Immature natural killer cell (primary cell): Measurements from ENCODE around the gene GPR179. TPM values are rescaled to one million over a fixed set of nuclear protein-coding genes. Genes with fewer than 3 reads are reported as not detected.

ENCODE experiments used
- DNase-seq, 3 donors: peaks; one replicate each; pipeline ENCODE4 v3.0.0; 2022; ENCODE audit warnings: mixed read lengths in 1 of 3
- H3K27ac Mint-ChIP-seq, 6 donors: one replicate each; pipeline ENCODE4 v1.8.0; 2020; ENCODE audit warnings: mixed read lengths in 6 of 6, mild to moderate bottlenecking in 5 of 6, inconsistent platforms in 4 of 6, moderate library complexity in 3 of 6
- H3K27me3 Mint-ChIP-seq, 3 donors: one replicate each; pipeline ENCODE4 v1.8.0; 2020 to 2021; ENCODE audit warnings: low read depth in 3 of 3, mild to moderate bottlenecking in 3 of 3, mixed read lengths in 3 of 3, moderate library complexity in 3 of 3, inconsistent platforms in 1 of 3
- H3K36me3 Mint-ChIP-seq, 3 donors: one replicate each; pipeline ENCODE4 v1.8.0; 2020; ENCODE audit warnings: mixed read lengths in 3 of 3, inconsistent platforms in 2 of 3, mild to moderate bottlenecking in 2 of 3
- H3K4me1 Mint-ChIP-seq, 2 donors: one replicate each; pipeline ENCODE4 v1.8.0; 2020; ENCODE audit warnings: inconsistent platforms in 2 of 2, mild to moderate bottlenecking in 2 of 2, mixed read lengths in 2 of 2, moderate library complexity in 1 of 2
- H3K4me3 Mint-ChIP-seq, 5 donors: one replicate each; pipeline ENCODE4 v1.8.0; 2020; ENCODE audit warnings: mild to moderate bottlenecking in 5 of 5, mixed read lengths in 5 of 5, inconsistent platforms in 3 of 5, moderate library complexity in 3 of 5
- H3K9me3 Mint-ChIP-seq, 6 donors: one replicate each; pipeline ENCODE4 v1.8.0; 2020; ENCODE audit warnings: mild to moderate bottlenecking in 6 of 6, mixed read lengths in 6 of 6, inconsistent platforms in 4 of 6, moderate library complexity in 3 of 6
- polyA plus RNA-seq, 3 donors: library from polyadenylated mRNA; unstranded; fragments of 300-500 nt; fragmentation: Illumina TruSeq; gene quantifications; one replicate each; pipeline ENCODE4 v1.2.3, GENCODE V29; 2021

GPR179 gene
- polyA plus RNA-seq, 3 donors from 2014 or later = not detected

GRCh38 chr17:38353668-38354067 lies 9.9 kb upstream of the GPR179 start:
- Mint-ChIP-seq H3K36me3 (no peaks in the 10 kb centered on the region), H3K4me1 (peaks cover 32 to 42% of the 10 kb centered on the region in 2 donors), H3K27ac (no peak overlapping the region), H3K9me3 (no peaks in the 10 kb centered on the region), H3K27me3 (peaks cover 0 to 4% (median 4%) of the 10 kb centered on the region in 3 donors), H3K4me3 (peak overlapping the region; percentile 84 to 87 (median 86))
- no peak for DNase-seq

- peak overlapping the region; percentile 84 to 87 (median 86) for H3K4me3 Mint-ChIP-seq
Measured at GRCh38 chr17:38353086-38353604, 9.4 kb upstream of the GPR179 start.

GRCh38 chr17:38352245-38353085 lies 8.7 kb upstream of the GPR179 start:
- H3K27ac Mint-ChIP-seq = peak overlapping the region; percentile 23 to 84 (median 70)
- H3K27me3 Mint-ChIP-seq = peaks cover 0 to 4% (median 4%) of the 10 kb centered on the region in 3 donors
- no peaks in the 10 kb centered on the region for H3K36me3 Mint-ChIP-seq
- peak overlapping the region; percentile 84 to 87 (median 86) for H3K4me3 Mint-ChIP-seq
- DNase-seq = peak; percentile 5 to 19 (median 12)
- no peaks in the 10 kb centered on the region for H3K9me3 Mint-ChIP-seq
- peaks cover 31 to 42% of the 10 kb centered on the region in 2 donors for H3K4me1 Mint-ChIP-seq

More at GRCh38 chr17:38353086-38353604, 9.4 kb upstream of the GPR179 start:
- DNase-seq = peak in 1 of 3 donors; percentile 5
- peak overlapping the region; percentile 23 to 84 (median 70) for H3K27ac Mint-ChIP-seq
- H3K36me3 Mint-ChIP-seq = no peaks in the 10 kb centered on the region
- peaks cover 0 to 4% (median 4%) of the 10 kb centered on the region in 3 donors for H3K27me3 Mint-ChIP-seq
- H3K4me1 Mint-ChIP-seq = peaks cover 32 to 42% of the 10 kb centered on the region in 2 donors
- H3K9me3 Mint-ChIP-seq = no peaks in the 10 kb centered on the region

DNA sequence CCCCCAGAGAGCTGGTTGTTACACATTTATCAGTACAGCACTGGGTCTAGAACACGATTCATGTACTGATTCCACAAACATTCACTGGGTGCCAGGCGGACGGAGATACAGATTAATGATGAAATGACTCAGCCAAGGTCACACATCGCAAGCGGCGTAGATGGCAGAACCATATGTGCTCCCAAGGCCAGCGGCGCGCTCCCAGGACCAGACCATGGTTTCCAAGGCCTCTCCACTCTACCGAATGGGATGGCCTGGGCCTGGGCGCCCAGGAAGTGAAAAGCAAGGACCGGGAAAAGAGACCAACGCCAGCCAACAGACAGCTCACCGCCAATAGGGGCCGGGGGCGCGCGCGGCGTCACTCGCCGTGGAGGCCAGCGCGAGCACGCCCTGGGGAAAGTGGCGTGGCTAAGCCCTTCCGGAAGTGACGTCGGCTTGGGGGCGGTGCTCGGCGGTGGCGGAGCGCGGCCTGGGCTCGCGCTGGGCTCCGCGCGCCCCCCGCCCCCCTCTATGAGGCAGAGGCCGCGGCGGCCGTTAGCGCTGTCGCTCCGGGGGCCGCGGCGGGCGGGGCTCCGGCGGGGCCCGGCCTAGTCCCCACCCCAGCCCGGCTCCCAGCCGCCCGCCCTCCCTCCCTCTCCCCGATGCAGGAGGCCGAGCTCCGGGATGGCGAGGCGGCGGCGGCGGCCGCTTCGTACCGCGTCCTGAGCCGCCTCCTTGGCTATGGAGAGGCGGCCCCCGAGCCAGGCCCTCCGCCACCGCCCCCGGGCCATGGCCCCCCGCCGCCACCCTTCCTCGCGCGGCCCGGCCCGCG lies 7.9 kb upstream of the GPR179 start, which contains the start of gene SOCS7:
SOCS7 (plus strand) TSS at position 433 of the 811 bp plus-strand sequence; CDS start at position 642, 209 bp downstream.
- peaks cover 0 to 4% (median 4%) of the 10 kb centered on the region in 3 donors for H3K27me3 Mint-ChIP-seq
- H3K4me1 Mint-ChIP-seq = peaks cover 30 to 42% of the 10 kb centered on the region in 2 donors
- peak within 1 kb of the TSS; percentile 86 to 98 (median 95) for H3K4me3 Mint-ChIP-seq

GRCh38 chr17:38350035-38350434 lies 6.3 kb upstream of the GPR179 start:
- Mint-ChIP-seq H3K36me3 (no peaks in the 10 kb centered on the region), H3K4me1 (peaks cover 27 to 35% of the 10 kb centered on the region in 2 donors), H3K4me3 (peak overlapping the region in 4 of 5 donors; percentile 1 to 96 (median 72)), H3K9me3 (no peaks in the 10 kb centered on the region), H3K27me3 (peaks cover 0 to 7% (median 4%) of the 10 kb centered on the region in 3 donors), H3K27ac (peak overlapping the region in 4 of 6 donors; percentile 30 to 81 (median 56))
- no peak for DNase-seq

More for the DNA sequence above, 7.9 kb upstream of the GPR179 start, which contains the start of gene SOCS7:
- peak; percentile 91 to 94 (median 92) for DNase-seq
- H3K9me3 Mint-ChIP-seq = no peaks in the 10 kb centered on the region
- peak within 1 kb of the TSS; percentile 84 to 98 (median 96) for H3K27ac Mint-ChIP-seq
- H3K36me3 Mint-ChIP-seq = no peaks in the 10 kb centered on the region

DNA sequence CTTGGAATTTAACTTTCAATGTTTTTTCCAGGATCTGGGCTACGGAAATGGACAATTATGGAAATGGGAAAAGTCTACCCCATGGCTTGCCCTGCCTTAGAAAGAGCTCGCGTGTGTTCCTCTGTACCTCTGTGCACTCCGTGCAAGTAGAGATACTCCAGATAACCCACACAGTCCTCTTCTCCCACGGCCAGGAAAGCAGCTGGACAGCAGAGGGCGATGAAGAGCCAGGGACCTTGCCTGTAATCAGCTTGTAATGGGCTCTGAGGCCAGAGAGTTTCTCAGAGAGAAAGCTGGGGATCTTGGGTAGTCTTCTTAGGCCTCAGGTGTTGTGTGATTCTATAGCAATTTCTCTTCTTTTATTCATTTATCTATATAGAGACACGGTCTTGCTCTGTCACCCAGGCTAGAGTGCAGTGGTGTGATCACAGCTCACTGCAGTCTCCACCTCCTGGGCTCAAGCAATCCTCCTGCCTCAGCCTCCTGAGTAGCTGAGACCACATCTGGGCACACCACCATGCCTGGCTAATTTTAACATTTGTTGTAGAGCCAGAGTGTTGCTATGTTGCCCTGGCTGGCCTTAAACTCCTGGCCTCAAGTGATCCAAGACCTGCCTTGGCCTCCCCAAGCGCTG lies 5.5 kb upstream of the GPR179 start:
- peak; percentile 69 to 78 (median 70) for DNase-seq
- Mint-ChIP-seq H3K4me1 (peaks cover 21 to 27% of the 10 kb centered on the region in 2 donors), H3K9me3 (no peaks in the 10 kb centered on the region), H3K27me3 (peaks cover 2 to 7% (median 4%) of the 10 kb centered on the region in 3 donors), H3K4me3 (no peak overlapping the region), H3K36me3 (no peaks in the 10 kb centered on the region), H3K27ac (peak overlapping the region in 1 of 6 donors; percentile 30)

DNA sequence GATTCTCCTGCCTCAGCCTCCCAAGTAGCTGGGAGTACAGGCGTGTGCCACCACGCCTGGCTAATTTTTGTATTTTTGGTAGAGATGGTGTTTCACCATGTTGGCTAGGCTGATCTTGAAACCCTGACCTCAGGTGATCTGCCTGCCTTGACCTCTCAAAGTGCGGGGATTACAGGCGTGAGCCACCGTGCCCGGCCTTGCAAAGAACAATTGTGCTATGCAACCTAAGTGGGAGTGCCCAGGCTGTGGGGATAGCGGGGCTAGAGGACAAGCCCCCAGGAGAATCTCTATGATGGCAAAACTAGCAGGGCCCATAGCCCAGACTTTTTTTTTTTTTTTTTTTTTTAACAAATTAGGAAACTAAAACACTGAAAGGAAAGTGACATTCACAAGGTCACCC lies 2.0 kb upstream of the GPR179 start:
- Mint-ChIP-seq H3K4me3 (no peak overlapping the region), H3K9me3 (no peaks in the 10 kb centered on the region), H3K27ac (no peak overlapping the region), H3K36me3 (no peaks in the 10 kb centered on the region), H3K27me3 (peaks cover 0 to 7% (median 2%) of the 10 kb centered on the region in 3 donors), H3K4me1 (peaks cover 3 to 5% of the 10 kb centered on the region in 2 donors)
- no peak for DNase-seq

- DNase-seq = no peak
- Mint-ChIP-seq H3K27ac (no peak overlapping the region), H3K4me3 (no peak overlapping the region), H3K9me3 (no peaks in the 10 kb centered on the region), H3K27me3 (peaks cover 0 to 7% (median 2%) of the 10 kb centered on the region in 3 donors), H3K4me1 (peaks cover 3 to 5% of the 10 kb centered on the region in 2 donors), H3K36me3 (no peaks in the 10 kb centered on the region)
Measured at GRCh38 chr17:38344420-38344745, 627 bp upstream of the GPR179 start.

DNA sequence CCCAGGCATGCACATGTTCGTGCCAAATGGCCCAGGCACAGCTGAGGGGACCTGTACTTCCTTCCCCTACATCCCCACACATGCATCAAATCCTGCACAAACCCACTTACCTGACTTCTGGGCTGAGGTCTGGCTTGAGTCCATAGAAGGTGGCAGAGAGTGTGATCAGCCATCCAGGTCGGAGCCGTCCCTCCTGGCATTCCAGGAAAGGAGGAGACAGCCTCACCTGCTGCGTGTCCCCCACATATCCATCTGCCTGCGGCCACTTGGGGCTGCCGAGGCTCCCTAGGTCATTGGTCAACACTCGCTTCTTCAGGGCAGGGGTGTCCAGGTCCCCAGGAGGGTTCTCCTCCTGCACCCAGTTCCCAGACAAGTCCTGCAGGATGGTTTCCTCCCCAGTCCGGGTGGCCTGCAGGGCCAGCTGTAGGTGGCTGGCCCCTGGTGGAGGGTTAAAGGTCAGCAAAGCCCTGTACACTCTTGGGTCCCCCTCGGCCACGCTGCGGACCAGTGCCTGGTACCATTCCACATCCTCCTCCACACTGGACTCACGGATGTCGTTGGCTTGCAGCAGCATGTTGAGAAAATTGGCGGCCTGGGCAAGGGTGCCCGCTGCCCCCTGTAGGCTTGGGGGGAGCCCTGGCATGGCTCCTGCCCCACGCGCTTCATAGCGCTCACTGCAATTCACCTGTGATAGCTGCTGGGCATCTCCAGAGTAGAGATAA lies 709 bp downstream of the GPR179 start:
- Mint-ChIP-seq H3K27me3 (peaks cover 0 to 7% (median 4%) of the 10 kb centered on the region in 3 donors), H3K4me3 (no peak overlapping the region), H3K9me3 (no peaks in the 10 kb centered on the region), H3K27ac (no peak overlapping the region), H3K4me1 (no peaks in the 10 kb centered on the region), H3K36me3 (no peaks in the 10 kb centered on the region)
- DNase-seq = no peak

DNA sequence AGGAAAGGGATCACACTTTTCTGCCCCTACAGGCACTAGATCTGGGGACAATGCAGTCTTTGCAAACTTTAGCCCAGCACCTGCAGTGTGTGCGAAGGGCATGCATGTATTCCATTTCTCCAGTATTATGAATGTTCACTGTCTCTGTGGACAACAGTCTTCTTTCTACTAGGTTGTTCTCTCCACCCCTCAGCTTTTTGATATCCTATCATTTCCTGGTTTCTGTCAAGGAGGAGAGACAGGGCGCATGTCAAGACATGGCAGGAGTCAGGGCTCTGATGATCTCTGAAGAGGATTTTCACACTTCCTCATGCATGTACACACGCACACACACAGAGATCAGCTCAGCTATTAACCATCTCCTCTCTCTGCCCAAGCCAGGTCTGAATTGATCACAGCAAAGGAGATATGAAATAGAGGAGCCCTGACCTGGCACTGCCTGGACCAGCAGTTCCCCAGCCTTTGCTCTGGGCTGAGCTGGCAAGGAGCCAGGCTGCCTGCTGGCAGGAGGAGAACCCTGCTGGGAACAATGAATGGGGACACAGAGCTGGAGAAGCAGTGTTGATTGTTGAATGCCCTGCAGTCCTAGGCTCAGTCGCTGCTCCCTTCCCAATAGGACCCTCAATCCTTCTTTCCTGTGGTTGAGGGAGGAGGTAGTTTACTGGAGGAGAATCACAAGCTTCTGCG lies 2.6 kb downstream of the GPR179 start:
- H3K4me3 Mint-ChIP-seq = no peak overlapping the region
- H3K27ac Mint-ChIP-seq = no peak overlapping the region
- no peaks in the 10 kb centered on the region for H3K4me1 Mint-ChIP-seq
- no peaks in the 10 kb centered on the region for H3K36me3 Mint-ChIP-seq
- DNase-seq = no peak
- H3K9me3 Mint-ChIP-seq = no peaks in the 10 kb centered on the region
- peaks cover 0 to 10% (median 4%) of the 10 kb centered on the region in 3 donors for H3K27me3 Mint-ChIP-seq

GRCh38 chr17:38339891-38340290 lies 3.9 kb downstream of the GPR179 start:
- DNase-seq = no peak
- Mint-ChIP-seq H3K9me3 (no peaks in the 10 kb centered on the region), H3K4me1 (no peaks in the 10 kb centered on the region), H3K4me3 (no peak overlapping the region), H3K27me3 (peaks cover 0 to 7% (median 5%) of the 10 kb centered on the region in 3 donors), H3K27ac (no peak overlapping the region), H3K36me3 (no peaks in the 10 kb centered on the region)

DNA sequence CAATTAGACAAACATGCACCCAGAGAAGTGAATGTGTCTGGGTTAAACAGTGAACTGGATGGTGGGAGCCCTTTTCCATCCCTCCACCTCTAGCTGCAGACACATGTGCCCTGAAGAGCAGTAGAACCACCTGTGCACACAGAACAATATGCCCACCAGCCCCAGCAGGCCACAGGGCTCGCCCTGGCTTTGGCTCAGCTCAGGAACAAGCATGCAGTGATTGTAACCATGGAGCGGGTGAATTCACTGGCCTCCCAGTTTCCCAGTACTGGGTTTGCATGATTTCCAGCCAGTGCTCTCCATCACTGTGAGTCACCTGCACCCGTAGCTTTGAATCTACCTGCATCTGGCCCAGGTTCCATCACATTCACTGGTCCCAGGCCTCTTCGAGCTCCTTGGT lies 5.2 kb downstream of the GPR179 start:
- Mint-ChIP-seq H3K27me3 (peaks cover 1 to 8% (median 4%) of the 10 kb centered on the region in 3 donors), H3K4me1 (no peaks in the 10 kb centered on the region)

More for the DNA sequence above, 5.2 kb downstream of the GPR179 start:
- Mint-ChIP-seq H3K36me3 (no peaks in the 10 kb centered on the region), H3K4me3 (no peak overlapping the region), H3K27ac (no peak overlapping the region), H3K9me3 (no peaks in the 10 kb centered on the region)
- DNase-seq = no peak
